HEK293 (cell line): ENCODE results near the gene TBC1D14.

Experiments
- CTCF ChIA-PET: fragments of 350-600 bp; formaldehyde crosslinking; extraction: SDS; loops from one replicate; lab custom pipeline; 2021; ENCODE audit warnings: antibody characterized with exemption; lab: Yijun Ruan, JAX
- POLR2A ChIA-PET: fragments of 300-600 bp; formaldehyde crosslinking; extraction: SDS; loops from one replicate; lab custom pipeline; 2020; ENCODE audit warnings: antibody characterized with exemption, inconsistent platforms; lab: Yijun Ruan, JAX
- H3K27ac ChIP-seq: fragments of 200-500 bp; sonication (Bioruptor generic); 2 replicates; pipeline ENCODE4 v1.5.1; 2014; ENCODE audit warnings: low read depth, low read length, control low read depth, inconsistent platforms; ENCODE audit errors: extremely low read depth
- H3K36me3 ChIP-seq, 2 experiments: fragments of 200-500 bp in 1 of 2; sonication (Bioruptor generic) in 1 of 2; 1 replicate in 1 of 2; 2 replicates in 1 of 2; pipeline ENCODE4 v1.5.1; 2014 to 2017; ENCODE audit warnings: inconsistent platforms in 2 of 2, low read length in 2 of 2; ENCODE audit not compliant: control insufficient read depth in 2 of 2, insufficient read depth in 1 of 2
- H3K4me1 ChIP-seq: fragments of 200-500 bp; sonication (Bioruptor generic); 2 replicates; pipeline ENCODE4 v1.5.1; 2014; ENCODE audit warnings: mild to moderate bottlenecking, low read length, inconsistent platforms; ENCODE audit not compliant: control insufficient read depth, insufficient read depth
- H3K4me3 ChIP-seq: 2 replicates; pipeline ENCODE4 v1.5.1; 2011; ENCODE audit warnings: low read depth, mild to moderate bottlenecking, control low read depth, low read length, moderate library complexity
- H3K9me3 ChIP-seq: fragments of 200-500 bp; sonication (Bioruptor generic); 2 replicates; pipeline ENCODE4 v1.5.1; 2014; ENCODE audit warnings: low read depth, low read length, inconsistent platforms; ENCODE audit not compliant: control insufficient read depth, insufficient read depth
- EGR2 ChIP-seq: fragments of 450-650 bp; formaldehyde crosslinking; IDR thresholded peaks from 2 replicates; pipeline ENCODE4 v1.5.1; 2016; ENCODE audit warnings: low read depth, missing biosample characterization, missing genetic modification characterization
- GLIS2 ChIP-seq: fragments of 450-650 bp; formaldehyde crosslinking; IDR thresholded peaks from 2 replicates; pipeline ENCODE4 v1.5.1; 2016; ENCODE audit warnings: missing biosample characterization, missing genetic modification characterization
- HOXC10 ChIP-seq: sonication (generic); formaldehyde crosslinking; IDR thresholded peaks from 2 replicates; pipeline ENCODE4 v1.8.1; 2023; ENCODE audit warnings: mild to moderate bottlenecking, missing genetic modification reagents
- HOXD13 ChIP-seq: sonication (generic); formaldehyde crosslinking; IDR thresholded peaks from 2 replicates; pipeline ENCODE4 v1.8.0; 2022; ENCODE audit warnings: missing genetic modification reagents, borderline replicate concordance
- SP2 ChIP-seq: fragments of 450-650 bp; formaldehyde crosslinking; IDR thresholded peaks from 2 replicates; pipeline ENCODE4 v1.5.1; 2016; ENCODE audit warnings: missing biosample characterization, missing genetic modification characterization
- TRIM28 ChIP-seq: IDR thresholded peaks from 2 replicates; pipeline ENCODE4 v1.6.1; 2011; ENCODE audit warnings: low read length, control low read depth, borderline replicate concordance
- ZBTB48 ChIP-seq: fragments of 450-650 bp; formaldehyde crosslinking; IDR thresholded peaks from 2 replicates; pipeline ENCODE4 v1.5.1; 2016; ENCODE audit warnings: missing biosample characterization, missing genetic modification characterization
- ZFHX2 ChIP-seq: fragments of 450-650 bp; formaldehyde crosslinking; conservative IDR thresholded peaks from 2 replicates; pipeline ENCODE4 v1.5.1; 2016; ENCODE audit warnings: missing biosample characterization, missing genetic modification characterization
- ZFP3 ChIP-seq: fragments of 450-650 bp; formaldehyde crosslinking; IDR thresholded peaks from 2 replicates; pipeline ENCODE4 v1.5.1; 2016; ENCODE audit warnings: low read depth, missing biosample characterization, missing genetic modification characterization
- ZFP41 ChIP-seq: fragments of 450-650 bp; formaldehyde crosslinking; IDR thresholded peaks from 2 replicates; pipeline ENCODE4 v1.5.1; 2016; ENCODE audit warnings: missing biosample characterization, missing genetic modification characterization, borderline replicate concordance
- ZIC2 ChIP-seq: fragments of 450-650 bp; formaldehyde crosslinking; IDR thresholded peaks from 2 replicates; pipeline ENCODE4 v1.5.1; 2016; ENCODE audit warnings: missing biosample characterization, missing genetic modification characterization
- ZNF140 ChIP-seq: fragments of 450-650 bp; formaldehyde crosslinking; IDR thresholded peaks from 2 replicates; pipeline ENCODE4 v1.5.1; 2016; ENCODE audit warnings: missing biosample characterization, missing genetic modification characterization
- ZNF19 ChIP-seq: fragments of 450-650 bp; formaldehyde crosslinking; IDR thresholded peaks from 2 replicates; pipeline ENCODE4; 2016; ENCODE audit warnings: missing biosample characterization, missing genetic modification characterization, low read depth
- ZNF24 ChIP-seq: fragments of 450-650 bp; formaldehyde crosslinking; IDR thresholded peaks from 2 replicates; pipeline ENCODE4 v1.5.1; 2016; ENCODE audit warnings: missing biosample characterization, missing genetic modification characterization
- ZNF341 ChIP-seq: fragments of 450-650 bp; formaldehyde crosslinking; IDR thresholded peaks from 2 replicates; pipeline ENCODE4; 2016; ENCODE audit warnings: low read depth, missing biosample characterization, missing genetic modification characterization
- ZNF394 ChIP-seq: fragments of 450-650 bp; formaldehyde crosslinking; IDR thresholded peaks from 2 replicates; pipeline ENCODE4 v1.5.1; 2016; ENCODE audit warnings: missing biosample characterization, missing genetic modification characterization, mild to moderate bottlenecking, moderate library complexity, borderline replicate concordance
- ZNF398 ChIP-seq: fragments of 450-650 bp; formaldehyde crosslinking; IDR thresholded peaks from 2 replicates; pipeline ENCODE4 v1.5.1; 2017; ENCODE audit warnings: missing biosample characterization, missing genetic modification characterization
- ZNF416 ChIP-seq: fragments of 450-650 bp; formaldehyde crosslinking; IDR thresholded peaks from 2 replicates; pipeline ENCODE4 v1.5.1; 2016; ENCODE audit warnings: missing biosample characterization, missing genetic modification characterization
- ZNF426 ChIP-seq: fragments of 450-650 bp; formaldehyde crosslinking; IDR thresholded peaks from 2 replicates; pipeline ENCODE4 v1.5.1; 2017; ENCODE audit warnings: missing biosample characterization, missing genetic modification characterization, mild to moderate bottlenecking, inconsistent platforms, moderate library complexity
- ZNF600 ChIP-seq: fragments of 450-650 bp; formaldehyde crosslinking; IDR thresholded peaks from 2 replicates; pipeline ENCODE4 v1.5.1; 2016; ENCODE audit warnings: missing biosample characterization, missing genetic modification characterization
- ZNF677 ChIP-seq: fragments of 450-650 bp; IDR thresholded peaks from 2 replicates; pipeline ENCODE4 v1.5.0; 2018; ENCODE audit warnings: missing biosample characterization, mild to moderate bottlenecking, missing genetic modification characterization, moderate library complexity
- ZNF707 ChIP-seq: fragments of 450-650 bp; formaldehyde crosslinking; IDR thresholded peaks from 2 replicates; pipeline ENCODE4 v1.5.1; 2016; ENCODE audit warnings: missing biosample characterization, missing genetic modification characterization
- ZNF777 ChIP-seq: fragments of 450-650 bp; formaldehyde crosslinking; IDR thresholded peaks from 2 replicates; pipeline ENCODE4 v1.5.1; 2017; ENCODE audit warnings: missing biosample characterization, missing genetic modification characterization, borderline replicate concordance
- ZNF792 ChIP-seq: fragments of 450-650 bp; formaldehyde crosslinking; IDR thresholded peaks from 2 replicates; pipeline ENCODE4 v1.5.1; 2016; ENCODE audit warnings: missing biosample characterization, missing genetic modification characterization
- TF ChIP-seq, protein P1 (sequence below): fragments of 450-650 bp; formaldehyde crosslinking; IDR thresholded peaks from 2 replicates; pipeline ENCODE4 v1.5.1; 2016; ENCODE audit warnings: missing biosample characterization, missing genetic modification characterization, borderline replicate concordance

The TBC1D14 gene

DNA sequence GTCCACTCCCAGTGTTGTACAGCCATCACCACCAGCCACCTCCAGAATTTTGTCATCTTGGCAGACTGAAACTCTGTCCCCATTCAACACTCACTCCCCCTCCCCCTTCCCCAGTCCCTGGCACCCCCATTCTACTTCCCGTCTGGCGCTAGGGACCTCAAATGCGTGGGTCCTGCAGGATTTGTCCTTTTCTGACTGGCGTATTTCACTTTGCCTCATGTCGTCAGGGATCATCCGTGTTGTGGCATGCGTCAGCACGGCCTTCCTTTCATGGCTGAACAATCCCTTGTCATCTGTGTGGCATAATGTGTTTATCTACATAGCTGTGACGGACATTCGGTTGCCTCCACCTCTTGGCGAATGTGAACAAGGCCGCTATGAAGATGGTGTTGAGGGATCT is 139.0 kb downstream of the TBC1D14 start:
- TF ChIP-seq ZNF600 (tag by site-specific recombination) (peak; percentile 53; the same call in 1 of the 2 replicates), ZNF398 (no peak), ZNF777 (tag by site-specific recombination) (no peak), TRIM28 (no peak), ZNF19 (tag by site-specific recombination) (no peak)
- TF ChIP-seq, all 188 proteins: peak for 1
- H3K4me3 ChIP-seq: no peak overlapping the region
- CTCF ChIA-PET: no interaction called here
- peaks cover 0 to 35% of the 10 kb centered on the region in 2 experiments; a peak in 1 of 3 replicates for H3K36me3 ChIP-seq
- H3K9me3 ChIP-seq: no peaks in the 10 kb centered on the region
- peaks cover 3% of the 10 kb centered on the region; the same call in 1 of the 2 replicates for H3K4me1 ChIP-seq
- H3K27ac ChIP-seq: no peak overlapping the region
- POLR2A ChIA-PET: no interaction called here

- Histone ChIP-seq H3K36me3 (peaks cover 0 to 42% of the 10 kb centered on the region in 2 experiments; a peak in 1 of 3 replicates), H3K4me1 (peaks cover 3% of the 10 kb centered on the region; the same call in 1 of the 2 replicates), H3K4me3 (no peak overlapping the region), H3K27ac (no peak overlapping the region), H3K9me3 (no peaks in the 10 kb centered on the region)
- ChIA-PET POLR2A (no interaction called here), CTCF (no interaction called here)
- no peak for TF ChIP-seq ZNF426 (tag by site-specific recombination)
- no peak for TF ChIP-seq HOXC10 (CRISPR knock-in tag)
These were observed 139.7 kb downstream of the TBC1D14 start for GRCh38 chr4:7049295-7049694.

DNA sequence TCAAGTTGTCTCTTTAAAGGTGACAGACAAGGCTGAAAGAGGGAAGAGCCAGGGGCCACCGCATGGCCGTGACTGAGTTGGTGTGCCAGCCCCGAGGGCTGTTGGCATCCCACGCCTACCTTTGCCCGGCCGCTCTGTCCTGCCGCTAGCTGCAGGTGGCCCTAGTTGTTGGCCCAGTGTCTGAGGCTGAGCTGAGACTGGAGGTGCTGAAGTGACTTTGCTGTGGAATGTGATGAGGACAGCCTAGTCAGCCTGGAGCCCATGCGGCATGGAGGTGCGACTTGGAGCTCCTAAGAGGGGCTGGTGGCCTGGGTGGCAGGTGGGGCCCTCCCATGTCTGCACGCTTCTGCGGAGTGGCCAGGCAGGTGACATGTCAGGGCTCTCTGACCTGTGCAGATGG is 140.1 kb downstream of the TBC1D14 start:
- POLR2A ChIA-PET: no interaction called here
- Histone ChIP-seq H3K4me1 (peaks cover 3% of the 10 kb centered on the region; the same call in 1 of the 2 replicates), H3K4me3 (no peak overlapping the region), H3K36me3 (peaks cover 0 to 45% of the 10 kb centered on the region in 2 experiments; a peak in 1 of 3 replicates)
- 0 out of 2 replicates have a peak, but pooled peaks have one; percentile 30 for TF ChIP-seq GLIS2 (tag by site-specific recombination)
- TF ChIP-seq ZNF394 (tag by site-specific recombination): no peak
- TF ChIP-seq ZNF600 (tag by site-specific recombination): 0 out of 2 replicates have a peak, but pooled peaks have one; percentile 27
- TF ChIP-seq, all 188 proteins: peak for 2
- no peak overlapping the region for H3K27ac ChIP-seq
- CTCF ChIA-PET: no interaction called here
- no peaks in the 10 kb centered on the region for H3K9me3 ChIP-seq

GRCh38 chr4:7050481-7051143 is 141.0 kb downstream of the TBC1D14 start:
- Histone ChIP-seq H3K27ac (no peak overlapping the region), H3K36me3 (peaks cover 0 to 45% of the 10 kb centered on the region in 2 experiments; a peak in 1 of 3 replicates), H3K4me3 (no peak overlapping the region), H3K9me3 (no peaks in the 10 kb centered on the region), H3K4me1 (peaks cover 3% of the 10 kb centered on the region; the same call in 1 of the 2 replicates)
- TF ChIP-seq ZFHX2 (peak; percentile 96), ZNF707 (tag by site-specific recombination) (no peak), ZNF24 (tag by site-specific recombination) (no peak), ZFP41 (tag by site-specific recombination) (no peak), EGR2 (tag by site-specific recombination) (peak; percentile 93), ZNF416 (tag by site-specific recombination) (no peak), ZIC2 (tag by site-specific recombination) (0 out of 2 replicates have a peak, but pooled peaks have one; percentile 7), ZNF792 (no peak), ZFP3 (tag by site-specific recombination) (no peak), ZNF140 (tag by site-specific recombination) (no peak), ZNF19 (tag by site-specific recombination) (no peak), ZNF677 (tag by site-specific recombination) (no peak), HOXD13 (CRISPR knock-in tag) (no peak), ZNF341 (tag by site-specific recombination) (no peak), SP2 (tag by site-specific recombination) (no peak), ZBTB48 (no peak)
- TF ChIP-seq, protein P1, sequence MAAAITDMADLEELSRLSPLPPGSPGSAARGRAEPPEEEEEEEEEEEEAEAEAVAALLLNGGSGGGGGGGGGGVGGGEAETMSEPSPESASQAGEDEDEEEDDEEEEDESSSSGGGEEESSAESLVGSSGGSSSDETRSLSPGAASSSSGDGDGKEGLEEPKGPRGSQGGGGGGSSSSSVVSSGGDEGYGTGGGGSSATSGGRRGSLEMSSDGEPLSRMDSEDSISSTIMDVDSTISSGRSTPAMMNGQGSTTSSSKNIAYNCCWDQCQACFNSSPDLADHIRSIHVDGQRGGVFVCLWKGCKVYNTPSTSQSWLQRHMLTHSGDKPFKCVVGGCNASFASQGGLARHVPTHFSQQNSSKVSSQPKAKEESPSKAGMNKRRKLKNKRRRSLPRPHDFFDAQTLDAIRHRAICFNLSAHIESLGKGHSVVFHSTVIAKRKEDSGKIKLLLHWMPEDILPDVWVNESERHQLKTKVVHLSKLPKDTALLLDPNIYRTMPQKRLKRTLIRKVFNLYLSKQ (tag by site-specific recombination): no peak
- CTCF ChIA-PET: interaction anchor here (0.6 kb wide), 1 partner anchor 16 kb away, joined by 3 read pairs; no protein-coding TSS in a partner anchor
- POLR2A ChIA-PET: no interaction called here
